GM13977 (cell line): ENCODE data around the gene CNTN4.

Experiments
- DNase-seq: peaks from one replicate; pipeline ENCODE4 v3.0.0; 2012; ENCODE audit warnings: low spot score
- CTCF ChIP-seq: IDR thresholded peaks from 2 replicates; pipeline ENCODE4 v1.5.1; 2012; ENCODE audit warnings: mild to moderate bottlenecking, control low read depth; ENCODE audit not compliant: insufficient read depth; ENCODE audit errors: extremely low read depth, missing control alignments
- in situ Hi-C: fragments of 300-500 bp; cut with MboI; formaldehyde crosslinking; loops from one replicate; pipeline ENCODE4 v1.12.0; 2022; ENCODE audit warnings: low sequenced_read_pairs, low pct_unique_long_range_greater_than_20kb, mixed read lengths, inconsistent platforms; ENCODE audit not compliant: unreplicated experiment

The CNTN4 gene

GRCh38 chr3:2614578-2614977 is 515.9 kb downstream of the CNTN4 start:
- TF ChIP-seq CTCF: no peak
- in situ Hi-C loops: no loop called here
- DNase-seq: no peak

- in situ Hi-C loops: no loop called here
- no peak for TF ChIP-seq CTCF
- DNase-seq: no peak
Measured at GRCh38 chr3:2615080-2615479, 516.4 kb downstream of the CNTN4 start.

GRCh38 chr3:2623436-2623835 is 524.8 kb downstream of the CNTN4 start:
- in situ Hi-C loops: no loop called here
- DNase-seq: no peak
- no peak for TF ChIP-seq CTCF

- in situ Hi-C loops: no loop called here
- no peak for DNase-seq
- no peak for TF ChIP-seq CTCF
Measured at GRCh38 chr3:2628117-2628516, 529.5 kb downstream of the CNTN4 start.

- TF ChIP-seq CTCF: no peak
- DNase-seq: no peak
- in situ Hi-C loops: no loop called here
Measured at GRCh38 chr3:2635511-2635910, 536.8 kb downstream of the CNTN4 start.

- no peak for TF ChIP-seq CTCF
- in situ Hi-C loops: no loop called here
- DNase-seq: no peak
Measured at GRCh38 chr3:2643606-2644005, 544.9 kb downstream of the CNTN4 start.

GRCh38 chr3:2645001-2645400 is 546.3 kb downstream of the CNTN4 start:
- TF ChIP-seq CTCF: no peak
- in situ Hi-C loops: no loop called here
- no peak for DNase-seq
